ENCODE data around the gene SORCS3.

The SORCS3 gene

GRCh38 chr10:105112862-105113261 is 471.8 kb downstream of the SORCS3 start:
- no peak for DNase-seq

GRCh38 chr10:105113666-105114065 is 472.6 kb downstream of the SORCS3 start:
- DNase-seq = no peak

GRCh38 chr10:105121743-105122142 is 480.7 kb downstream of the SORCS3 start:
- DNase-seq = no peak

- DNase-seq = no peak
Measured at GRCh38 chr10:105128111-105128510, 487.0 kb downstream of the SORCS3 start.

- DNase-seq = no peak
Measured at GRCh38 chr10:105138358-105138757, 497.3 kb downstream of the SORCS3 start.

- DNase-seq = no peak
Measured at GRCh38 chr10:105139363-105139896, 498.3 kb downstream of the SORCS3 start.

- no peak for DNase-seq
Measured at GRCh38 chr10:105140600-105140999, 499.5 kb downstream of the SORCS3 start.

- no peak for DNase-seq
Measured at GRCh38 chr10:105145711-105146110, 504.6 kb downstream of the SORCS3 start.

- no peak for DNase-seq
Measured at GRCh38 chr10:105146436-105146835, 505.3 kb downstream of the SORCS3 start.

GRCh38 chr10:105148456-105148855 is 507.4 kb downstream of the SORCS3 start:
- DNase-seq = no peak

GRCh38 chr10:105148921-105149320 is 507.8 kb downstream of the SORCS3 start:
- no peak for DNase-seq

GRCh38 chr10:105149371-105149891 is 508.3 kb downstream of the SORCS3 start:
- no peak for DNase-seq

- no peak for DNase-seq
Measured at GRCh38 chr10:105150259-105150880, 509.3 kb downstream of the SORCS3 start.

- no peak for DNase-seq
Measured at GRCh38 chr10:105154736-105155135, 513.6 kb downstream of the SORCS3 start.

GRCh38 chr10:105159268-105159667 is 518.2 kb downstream of the SORCS3 start:
- no peak for DNase-seq

- no peak for DNase-seq
Measured at GRCh38 chr10:105161149-105161548, 520.1 kb downstream of the SORCS3 start.

GRCh38 chr10:105161767-105162166 is 520.7 kb downstream of the SORCS3 start:
- no peak for DNase-seq

GRCh38 chr10:105170521-105170920 is 529.4 kb downstream of the SORCS3 start:
- no peak for DNase-seq

GRCh38 chr10:105171945-105172344 is 530.9 kb downstream of the SORCS3 start:
- DNase-seq = no peak

GRCh38 chr10:105181626-105182025 is 540.5 kb downstream of the SORCS3 start:
- no peak for DNase-seq

GRCh38 chr10:105183536-105183935 is 542.4 kb downstream of the SORCS3 start:
- DNase-seq = no peak

- DNase-seq = no peak
Measured at GRCh38 chr10:105185161-105185560, 544.1 kb downstream of the SORCS3 start.

- DNase-seq = no peak
Measured at GRCh38 chr10:105187243-105187642, 546.2 kb downstream of the SORCS3 start.

GRCh38 chr10:105188737-105189462 is 547.8 kb downstream of the SORCS3 start:
- no peak for DNase-seq

Data from CD4-positive, alpha-beta T cell treated with Interleukin-6 for 4 hours (primary cell).